Measurements from ENCODE around the gene HNRNPU.

DNA sequence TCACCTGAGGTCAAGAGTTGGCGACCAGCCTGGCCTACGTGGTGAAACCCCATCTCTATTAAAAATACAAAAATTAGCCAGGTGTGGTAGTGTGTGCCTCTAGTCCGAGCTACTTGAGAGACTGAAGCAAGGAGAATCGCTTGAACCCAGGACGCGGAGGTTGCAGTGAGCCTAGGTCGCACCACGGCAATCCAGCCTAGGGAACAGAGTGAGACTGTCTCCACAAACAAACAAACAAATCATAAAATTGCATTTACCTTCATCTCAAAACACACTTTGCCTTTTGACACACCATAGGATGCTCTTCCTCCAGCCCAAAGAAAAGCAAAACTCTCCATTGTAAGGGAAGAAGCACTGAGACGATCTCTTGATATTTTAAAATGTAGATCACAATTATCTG is 4.3 kb downstream of the HNRNPU start:
- TF ChIP-seq, protein P1, sequence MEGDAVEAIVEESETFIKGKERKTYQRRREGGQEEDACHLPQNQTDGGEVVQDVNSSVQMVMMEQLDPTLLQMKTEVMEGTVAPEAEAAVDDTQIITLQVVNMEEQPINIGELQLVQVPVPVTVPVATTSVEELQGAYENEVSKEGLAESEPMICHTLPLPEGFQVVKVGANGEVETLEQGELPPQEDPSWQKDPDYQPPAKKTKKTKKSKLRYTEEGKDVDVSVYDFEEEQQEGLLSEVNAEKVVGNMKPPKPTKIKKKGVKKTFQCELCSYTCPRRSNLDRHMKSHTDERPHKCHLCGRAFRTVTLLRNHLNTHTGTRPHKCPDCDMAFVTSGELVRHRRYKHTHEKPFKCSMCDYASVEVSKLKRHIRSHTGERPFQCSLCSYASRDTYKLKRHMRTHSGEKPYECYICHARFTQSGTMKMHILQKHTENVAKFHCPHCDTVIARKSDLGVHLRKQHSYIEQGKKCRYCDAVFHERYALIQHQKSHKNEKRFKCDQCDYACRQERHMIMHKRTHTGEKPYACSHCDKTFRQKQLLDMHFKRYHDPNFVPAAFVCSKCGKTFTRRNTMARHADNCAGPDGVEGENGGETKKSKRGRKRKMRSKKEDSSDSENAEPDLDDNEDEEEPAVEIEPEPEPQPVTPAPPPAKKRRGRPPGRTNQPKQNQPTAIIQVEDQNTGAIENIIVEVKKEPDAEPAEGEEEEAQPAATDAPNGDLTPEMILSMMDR (IDR thresholded peaks at IDR 0.05; ENCODE audit: low read length): no peak
- TF ChIP-seq EZH2 (IDR thresholded peaks at IDR 0.05; ENCODE audit: borderline replicate concordance, low read length): no peak

All from OCI-LY1 (cell line).